ENCODE measurements around the gene COP1. TPM values are rescaled to one million over a fixed set of nuclear protein-coding genes. Genes with fewer than 3 reads are reported as not detected.

COP1 gene
- total and polyA plus RNA-seq, 2 of the 8 experiments (the other 6 are each of a cell fraction or from before 2014, with no cell fraction given): 26.2 to 44.9 TPM

DNA sequence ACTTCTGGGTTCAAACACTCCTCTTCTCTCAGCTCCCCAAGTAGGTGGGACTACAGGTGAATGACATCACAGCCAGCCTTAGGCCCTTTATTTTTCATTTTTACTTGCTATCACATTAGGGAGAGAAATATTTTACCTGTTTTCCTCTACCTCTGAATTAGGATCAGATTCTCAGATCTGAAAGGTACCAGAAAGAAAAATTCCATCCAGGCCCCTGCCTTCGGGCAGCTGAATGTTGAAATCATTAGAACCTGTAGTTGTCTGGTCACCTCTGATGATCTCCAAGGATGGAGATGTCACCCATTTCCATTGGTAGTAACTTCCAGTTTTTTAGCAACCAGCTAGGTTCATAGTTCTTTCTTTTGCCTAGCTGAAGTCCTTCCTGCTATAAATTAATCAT lies 288.1 kb downstream of the COP1 start (continued):
- TF ChIP-seq, protein P1, sequence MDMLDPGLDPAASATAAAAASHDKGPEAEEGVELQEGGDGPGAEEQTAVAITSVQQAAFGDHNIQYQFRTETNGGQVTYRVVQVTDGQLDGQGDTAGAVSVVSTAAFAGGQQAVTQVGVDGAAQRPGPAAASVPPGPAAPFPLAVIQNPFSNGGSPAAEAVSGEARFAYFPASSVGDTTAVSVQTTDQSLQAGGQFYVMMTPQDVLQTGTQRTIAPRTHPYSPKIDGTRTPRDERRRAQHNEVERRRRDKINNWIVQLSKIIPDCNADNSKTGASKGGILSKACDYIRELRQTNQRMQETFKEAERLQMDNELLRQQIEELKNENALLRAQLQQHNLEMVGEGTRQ (IDR thresholded peaks at IDR 0.05; ENCODE audit: low read length): no peak
- TF ChIP-seq SIN3A (conservative IDR thresholded peaks at IDR 0.05 in 1 of 2, IDR thresholded peaks at IDR 0.05 in 1 of 2; ENCODE audit: low read depth in 1 of 2, low read length in 2 of 2) (no peak), JUN (IDR thresholded peaks at IDR 0.05; ENCODE audit: low read depth, low read length) (no peak), CTBP2 (IDR thresholded peaks at IDR 0.05; ENCODE audit: borderline replicate concordance, insufficient read depth, insufficient read length, low read length) (no peak), KDM5A (IDR thresholded peaks at IDR 0.05; ENCODE audit: low read length) (no peak), FOSL1 (IDR thresholded peaks at IDR 0.05; ENCODE audit: insufficient read depth, low read depth, low read length) (no peak), TCF12 (IDR thresholded peaks at IDR 0.05; ENCODE audit: low read depth, low read length) (no peak)
